OCI-LY7 (cell line): ENCODE data around the gene GYS1. TPM values are rescaled to one million over a fixed set of nuclear protein-coding genes. Genes with fewer than 3 reads are reported as not detected.

Source experiments
- BruUV-seq: library from RNA; stranded (reverse); fragments of 400-500 nt; replicated peaks from 2 replicates; lab custom pipeline; 2021; lab: Mats Ljungman, UMichigan
- CTCF ChIA-PET: fragments of 300-600 bp; sonication (Branson Sonifier 250); formaldehyde crosslinking; loops from one replicate; lab custom pipeline; 2022; ENCODE audit warnings: antibody characterized with exemption; ENCODE audit not compliant: unreplicated experiment; lab: Charles Lee
- POLR2A ChIA-PET: fragments of 300-600 bp; sonication (Branson Sonifier 250); formaldehyde crosslinking; loops from one replicate; lab custom pipeline; 2022; ENCODE audit warnings: antibody characterized with exemption; lab: Charles Lee
- DNase-seq: peaks from one replicate; pipeline ENCODE4 v3.0.0-alpha.2; 2015; ENCODE audit warnings: low spot score
- H2AFZ ChIP-seq: fragments of 200-600 bp; sonication (generic), shearing (Covaris generic); 2 replicates; pipeline ENCODE4 v1.6.1; 2014; ENCODE audit warnings: mild to moderate bottlenecking, antibody characterized with exemption, low read length, moderate library complexity
- H3K27ac ChIP-seq: fragments of 200-600 bp; sonication (generic); 2 replicates; pipeline ENCODE4 v1.5.1; 2014; ENCODE audit warnings: mixed run types, low read depth, mild to moderate bottlenecking, moderate library complexity, low read length, inconsistent platforms; ENCODE audit not compliant: poor library complexity, severe bottlenecking
- H3K36me3 ChIP-seq: fragments of 200-600 bp; sonication (generic); 2 replicates; pipeline ENCODE4 v1.6.1; 2014; ENCODE audit warnings: mild to moderate bottlenecking, antibody characterized with exemption, low read length, moderate library complexity, mixed read lengths; ENCODE audit not compliant: insufficient read depth
- H3K4me1 ChIP-seq: fragments of 200-600 bp; sonication (generic); 2 replicates; pipeline ENCODE4 v1.5.1; 2014; ENCODE audit warnings: mild to moderate bottlenecking, low read length; ENCODE audit not compliant: insufficient read depth, poor library complexity, severe bottlenecking
- H3K4me2 ChIP-seq: fragments of 200-600 bp; sonication (generic); 2 replicates; pipeline ENCODE4 v1.6.1; 2014; ENCODE audit warnings: mild to moderate bottlenecking, low read length
- H3K4me3 ChIP-seq: fragments of 200-600 bp; sonication (generic); 2 replicates; pipeline ENCODE4 v1.5.1; 2014; ENCODE audit warnings: mild to moderate bottlenecking, low read depth, low read length; ENCODE audit not compliant: poor library complexity, severe bottlenecking
- H3K79me2 ChIP-seq: fragments of 200-600 bp; sonication (generic); 2 replicates; pipeline ENCODE4 v1.6.1; 2016; ENCODE audit warnings: low read depth, mild to moderate bottlenecking, low read length, moderate library complexity, mixed read lengths; ENCODE audit not compliant: insufficient read depth
- H3K9me2 ChIP-seq: fragments of 200-600 bp; sonication (generic); 2 replicates; pipeline ENCODE4 v1.6.1; 2016; ENCODE audit warnings: mild to moderate bottlenecking, low read length, mixed read lengths; ENCODE audit not compliant: insufficient read depth
- H3K9me3 ChIP-seq: fragments of 200-600 bp; sonication (generic); 2 replicates; pipeline ENCODE4 v1.6.1; 2014; ENCODE audit warnings: mild to moderate bottlenecking, mixed run types, low read length, mixed read lengths
- H4K20me1 ChIP-seq: fragments of 200-600 bp; sonication (generic); 2 replicates; pipeline ENCODE4 v1.6.1; 2014; ENCODE audit warnings: mild to moderate bottlenecking, antibody characterized with exemption, low read length, moderate library complexity, mixed read lengths; ENCODE audit not compliant: insufficient read depth
- CTCF ChIP-seq: fragments of 200-600 bp; sonication (generic); conservative IDR thresholded peaks from 2 replicates; pipeline ENCODE4 v1.5.1; 2014; ENCODE audit warnings: mild to moderate bottlenecking, antibody characterized with exemption, low read length, moderate library complexity, mixed read lengths
- EZH2phosphoT487 ChIP-seq: fragments of 200-600 bp; sonication (generic); IDR thresholded peaks from 2 replicates; pipeline ENCODE4 v1.6.1; 2018; ENCODE audit warnings: low read depth, borderline replicate concordance, mild to moderate bottlenecking, mixed run types, antibody characterized with exemption, low read length, moderate library complexity, mixed read lengths
- intact Hi-C: fragments of 100-400 bp; cut with micrococcal nuclease; formaldehyde crosslinking; loops from one replicate; pipeline ENCODE4 v1.10.0; 2022; ENCODE audit not compliant: unreplicated experiment
- total RNA-seq, 2 experiments: library from RNA; depleted of rRNA in 1 of 2; stranded (reverse); fragments of >200 nt in 1 of 2; shearing (Covaris generic) in 1 of 2; gene quantifications; 2 replicates each; pipeline ENCODE4 v1.2.3, GENCODE V29; 2014 to 2022

Gene GYS1
- total RNA-seq, 2 experiments from 2014 or later = 20.0 to 29.9 TPM

- Histone ChIP-seq H3K36me3 (no peaks in the 10 kb centered on the region), H3K4me1 (no peaks in the 10 kb centered on the region), H3K9me2 (no peaks in the 10 kb centered on the region), H3K4me2 (no peak overlapping the region), H3K9me3 (peaks cover 13% of the 10 kb centered on the region), H4K20me1 (no peaks in the 10 kb centered on the region), H3K27ac (no peak overlapping the region), H3K79me2 (no peaks in the 10 kb centered on the region), H2AFZ (no peak overlapping the region), H3K4me3 (no peak overlapping the region)
- no peak for DNase-seq
- TF ChIP-seq CTCF (no peak), EZH2phosphoT487 (no peak)
- ChIA-PET CTCF (no interaction called here), POLR2A (no interaction called here)
- intact Hi-C loops = no loop called here
- BruUV-seq = no TSS peak
Observed at GRCh38 chr19:48947258-48947542, 45.9 kb downstream of the GYS1 start.

- Histone ChIP-seq H3K4me3 (no peak overlapping the region), H3K27ac (no peak overlapping the region), H3K36me3 (no peaks in the 10 kb centered on the region), H3K4me1 (no peaks in the 10 kb centered on the region), H3K79me2 (no peaks in the 10 kb centered on the region), H3K4me2 (no peak overlapping the region), H3K9me3 (peaks cover 13% of the 10 kb centered on the region), H4K20me1 (no peaks in the 10 kb centered on the region), H3K9me2 (no peaks in the 10 kb centered on the region), H2AFZ (no peak overlapping the region)
- BruUV-seq = no TSS peak
- no peak for DNase-seq
- POLR2A ChIA-PET = no interaction called here
- TF ChIP-seq CTCF (no peak), EZH2phosphoT487 (no peak)
- intact Hi-C loops = no loop called here
- CTCF ChIA-PET = no interaction called here
Observed at GRCh38 chr19:48946463-48947257, 46.4 kb downstream of the GYS1 start.

- BruUV-seq = no TSS peak
- no peak overlapping the region for H3K4me3 ChIP-seq
- CTCF ChIA-PET = no interaction called here
- DNase-seq = no peak
- no peaks in the 10 kb centered on the region for H3K9me2 ChIP-seq
- no peaks in the 10 kb centered on the region for H3K4me1 ChIP-seq
- no peak overlapping the region for H3K4me2 ChIP-seq
- TF ChIP-seq CTCF (no peak), EZH2phosphoT487 (no peak)
- POLR2A ChIA-PET = no interaction called here
- H3K9me3 ChIP-seq = peaks cover 13% of the 10 kb centered on the region
- H3K27ac ChIP-seq = no peak overlapping the region
- intact Hi-C loops = no loop called here
- H2AFZ ChIP-seq = no peak overlapping the region
- no peaks in the 10 kb centered on the region for H3K79me2 ChIP-seq
- H4K20me1 ChIP-seq = no peaks in the 10 kb centered on the region
- H3K36me3 ChIP-seq = no peaks in the 10 kb centered on the region
Observed at GRCh38 chr19:48945817-48946216, 47.3 kb downstream of the GYS1 start.
